ENCODE results near the gene CCDC154. TPM values are rescaled to one million over a fixed set of nuclear protein-coding genes. Genes with fewer than 3 reads are reported as not detected.

CCDC154 gene
- under 0.01 and 0.51 TPM in 2 replicates for total RNA-seq

GRCh38 chr16:1443980-1444729 is at the start of gene CCDC154:
TSS of gene CCDC154 (minus strand) at chr16:1444556. CDS start at chr16:1444322, 234 bp downstream.
- H3K36me3 ChIP-seq (ENCODE audit: control insufficient read depth, insufficient read depth, low read length) = peaks cover 6% of the 10 kb centered on the region
- H3K4me3 ChIP-seq (ENCODE audit: low read depth, low read length) = no peak within 1 kb of the TSS
- no peak for DNase-seq (ENCODE audit: low read depth)
- no peak for FAIRE-seq
- no peaks in the 10 kb centered on the region for H3K27me3 ChIP-seq (ENCODE audit: control insufficient read depth, insufficient read depth, low read length)
- no peak for TF ChIP-seq CTCF (IDR thresholded peaks at IDR 0.05; ENCODE audit: insufficient read depth, low read length, severe bottlenecking)

GRCh38 chr16:1493746-1494094 is 49.4 kb upstream of the CCDC154 start:
- H3K36me3 ChIP-seq (ENCODE audit: control insufficient read depth, insufficient read depth, low read length) = peaks cover 9% of the 10 kb centered on the region
- DNase-seq (ENCODE audit: low read depth) (no peak), FAIRE-seq (no peak)
- peak overlapping the region; percentile 83 for H3K4me3 ChIP-seq (ENCODE audit: low read depth, low read length)
- no peak for TF ChIP-seq CTCF (IDR thresholded peaks at IDR 0.05; ENCODE audit: insufficient read depth, low read length, severe bottlenecking)
- H3K27me3 ChIP-seq (ENCODE audit: control insufficient read depth, insufficient read depth, low read length) = no peaks in the 10 kb centered on the region

GRCh38 chr16:1492923-1493745 is 48.8 kb upstream of the CCDC154 start, which contains the start of gene TELO2:
TSS of gene TELO2 (plus strand) at chr16:1493360. CDS start at chr16:1494282, 922 bp downstream.
- DNase-seq (ENCODE audit: low read depth) (peak; percentile 44), FAIRE-seq (no peak)
- peaks cover 9% of the 10 kb centered on the region for H3K36me3 ChIP-seq (ENCODE audit: control insufficient read depth, insufficient read depth, low read length)
- peak within 1 kb of the TSS; percentile 83 for H3K4me3 ChIP-seq (ENCODE audit: low read depth, low read length)
- no peaks in the 10 kb centered on the region for H3K27me3 ChIP-seq (ENCODE audit: control insufficient read depth, insufficient read depth, low read length)
- no peak for TF ChIP-seq CTCF (IDR thresholded peaks at IDR 0.05; ENCODE audit: insufficient read depth, low read length, severe bottlenecking)

- Histone ChIP-seq H3K27me3 (ENCODE audit: control insufficient read depth, insufficient read depth, low read length) (no peaks in the 10 kb centered on the region), H3K4me3 (ENCODE audit: low read depth, low read length) (peak overlapping the region; percentile 83), H3K36me3 (ENCODE audit: control insufficient read depth, insufficient read depth, low read length) (peaks cover 9% of the 10 kb centered on the region)
- DNase-seq (ENCODE audit: low read depth) = no peak
- TF ChIP-seq CTCF (IDR thresholded peaks at IDR 0.05; ENCODE audit: insufficient read depth, low read length, severe bottlenecking) = no peak
- no peak for FAIRE-seq
These were observed 47.9 kb upstream of the CCDC154 start for GRCh38 chr16:1492082-1492922.

- no peak overlapping the region for H3K4me3 ChIP-seq (ENCODE audit: low read depth, low read length)
- no peak for TF ChIP-seq CTCF (IDR thresholded peaks at IDR 0.05; ENCODE audit: insufficient read depth, low read length, severe bottlenecking)
- H3K36me3 ChIP-seq (ENCODE audit: control insufficient read depth, insufficient read depth, low read length) = peaks cover 7% of the 10 kb centered on the region
- DNase-seq (ENCODE audit: low read depth) = no peak
- H3K27me3 ChIP-seq (ENCODE audit: control insufficient read depth, insufficient read depth, low read length) = no peaks in the 10 kb centered on the region
- FAIRE-seq = no peak
These were observed 47.0 kb upstream of the CCDC154 start for GRCh38 chr16:1491327-1491726.

All from bronchial epithelial cell (primary cell).